ENCODE measurements around the gene PHLDA2.

DNA sequence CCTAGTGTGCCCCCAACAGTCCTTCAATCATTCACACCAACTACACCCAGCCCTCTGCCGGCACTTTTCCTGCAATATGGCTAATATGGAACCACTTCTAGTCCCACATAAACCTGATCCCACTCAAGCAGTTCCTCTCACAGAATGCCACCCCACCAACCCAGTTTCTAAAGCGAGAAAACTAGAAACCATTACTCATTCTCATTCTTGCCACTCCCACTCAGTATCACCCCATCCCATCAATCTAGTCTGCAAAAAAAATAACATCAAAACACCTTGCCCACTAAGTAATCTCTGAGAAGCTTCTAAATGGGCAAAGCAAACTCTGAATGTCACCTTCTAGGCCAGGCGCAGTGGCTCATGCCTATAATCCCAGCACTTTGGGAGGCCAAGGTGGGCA, 45.1 kb upstream of the PHLDA2 start:
- TF ChIP-seq, protein P1, sequence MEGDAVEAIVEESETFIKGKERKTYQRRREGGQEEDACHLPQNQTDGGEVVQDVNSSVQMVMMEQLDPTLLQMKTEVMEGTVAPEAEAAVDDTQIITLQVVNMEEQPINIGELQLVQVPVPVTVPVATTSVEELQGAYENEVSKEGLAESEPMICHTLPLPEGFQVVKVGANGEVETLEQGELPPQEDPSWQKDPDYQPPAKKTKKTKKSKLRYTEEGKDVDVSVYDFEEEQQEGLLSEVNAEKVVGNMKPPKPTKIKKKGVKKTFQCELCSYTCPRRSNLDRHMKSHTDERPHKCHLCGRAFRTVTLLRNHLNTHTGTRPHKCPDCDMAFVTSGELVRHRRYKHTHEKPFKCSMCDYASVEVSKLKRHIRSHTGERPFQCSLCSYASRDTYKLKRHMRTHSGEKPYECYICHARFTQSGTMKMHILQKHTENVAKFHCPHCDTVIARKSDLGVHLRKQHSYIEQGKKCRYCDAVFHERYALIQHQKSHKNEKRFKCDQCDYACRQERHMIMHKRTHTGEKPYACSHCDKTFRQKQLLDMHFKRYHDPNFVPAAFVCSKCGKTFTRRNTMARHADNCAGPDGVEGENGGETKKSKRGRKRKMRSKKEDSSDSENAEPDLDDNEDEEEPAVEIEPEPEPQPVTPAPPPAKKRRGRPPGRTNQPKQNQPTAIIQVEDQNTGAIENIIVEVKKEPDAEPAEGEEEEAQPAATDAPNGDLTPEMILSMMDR (IDR thresholded peaks at IDR 0.05 in 2 of 3, conservative IDR thresholded peaks at IDR 0.05 in 1 of 3; ENCODE audit: borderline replicate concordance in 1 of 3, insufficient read depth in 1 of 3, low read depth in 2 of 3, low read length in 2 of 3) = no peak
- TF ChIP-seq CEBPB (IDR thresholded peaks at IDR 0.05; ENCODE audit: low read depth) (no peak), TCF7L2 (IDR thresholded peaks at IDR 0.05; ENCODE audit: borderline replicate concordance, extremely low read depth, insufficient read depth, insufficient read length) (no peak), YY1 (IDR thresholded peaks at IDR 0.05; ENCODE audit: extremely low read depth, insufficient replicate concordance, low read depth, low read length) (no peak), EGR1 (IDR thresholded peaks at IDR 0.05; ENCODE audit: low read depth) (no peak), SP1 (IDR thresholded peaks at IDR 0.05; ENCODE audit: low read depth) (no peak), FOSL1 (IDR thresholded peaks at IDR 0.05; ENCODE audit: low read depth) (no peak), EZH2 (IDR thresholded peaks at IDR 0.05) (no peak), POLR2AphosphoS5 (IDR thresholded peaks at IDR 0.05; ENCODE audit: low read depth, low read length) (no peak), EZH2phosphoT487 (IDR thresholded peaks at IDR 0.05; ENCODE audit: borderline replicate concordance) (no peak)
